GM23338 (cell line): Measurements from ENCODE around the gene RAD51B. TPM values are rescaled to one million over a fixed set of nuclear protein-coding genes. Genes with fewer than 3 reads are reported as not detected.

Experiments used
- ATAC-seq: fragments of 200-7000 bp; cut with Tn5 transposase; 3 replicates; pipeline ENCODE4 v1.9.1; 2020
- DNase-seq: peaks from one replicate; pipeline ENCODE4 v3.0.0-alpha.2; 2015; ENCODE audit warnings: low spot score
- H2AFZ ChIP-seq: fragments of 200-600 bp; sonication (generic); 2 replicates; pipeline ENCODE4 v1.8.0; 2016; ENCODE audit warnings: antibody characterized with exemption, mild to moderate bottlenecking, moderate library complexity
- H3F3A ChIP-seq: fragments of 200-600 bp; sonication (generic); replicated peaks from 2 replicates; pipeline ENCODE4 v1.8.0; 2017; ENCODE audit warnings: antibody characterized with exemption, mixed run types, low read depth
- H3K27ac ChIP-seq: fragments of 200-600 bp; sonication (generic); 2 replicates; pipeline ENCODE4 v1.6.1; 2016; ENCODE audit warnings: low read depth
- H3K27me3 ChIP-seq: fragments of 200-600 bp; sonication (generic); 2 replicates; pipeline ENCODE4 v1.8.0; 2016; ENCODE audit warnings: mild to moderate bottlenecking, mixed run types, moderate library complexity; ENCODE audit not compliant: insufficient read depth
- H3K36me3 ChIP-seq: fragments of 200-600 bp; sonication (generic); 2 replicates; pipeline ENCODE4 v1.8.0; 2016; ENCODE audit warnings: mild to moderate bottlenecking; ENCODE audit not compliant: insufficient read depth
- H3K4me1 ChIP-seq: fragments of 200-600 bp; sonication (generic); 2 replicates; pipeline ENCODE4 v1.8.0; 2016; ENCODE audit warnings: mild to moderate bottlenecking, moderate library complexity; ENCODE audit not compliant: insufficient read depth
- H3K4me2 ChIP-seq: fragments of 200-600 bp; sonication (generic); 2 replicates; pipeline ENCODE4 v1.7.1; 2017; ENCODE audit warnings: mixed run types
- H3K4me3 ChIP-seq: fragments of 200-600 bp; sonication (generic); 2 replicates; pipeline ENCODE4 v1.6.1; 2016; ENCODE audit warnings: mixed run types
- H3K79me2 ChIP-seq: fragments of 200-600 bp; sonication (generic); replicated peaks from 2 replicates; pipeline ENCODE4 v1.8.0; 2017; ENCODE audit warnings: mild to moderate bottlenecking; ENCODE audit not compliant: insufficient read depth
- H3K9me2 ChIP-seq: fragments of 200-600 bp; sonication (generic); 2 replicates; pipeline ENCODE4 v1.8.0; 2017; ENCODE audit not compliant: insufficient read depth
- H4K20me1 ChIP-seq: fragments of 200-600 bp; sonication (generic); replicated peaks from 2 replicates; pipeline ENCODE4 v1.8.0; 2017; ENCODE audit warnings: mild to moderate bottlenecking; ENCODE audit not compliant: insufficient read depth
- H3K27ac Mint-ChIP-seq: 2 replicates; pipeline ENCODE4 v1.8.0; 2020; ENCODE audit warnings: inconsistent platforms, mild to moderate bottlenecking, moderate library complexity, mixed read lengths
- H3K27me3 Mint-ChIP-seq: 3 replicates; pipeline ENCODE4 v1.8.0; 2022; ENCODE audit warnings: low read depth, mild to moderate bottlenecking, moderate library complexity, mixed read lengths, inconsistent platforms; ENCODE audit not compliant: insufficient read depth, poor library complexity
- H3K36me3 Mint-ChIP-seq: 3 replicates; pipeline ENCODE4 v1.8.0; 2021; ENCODE audit warnings: low read depth, mild to moderate bottlenecking, inconsistent platforms, moderate library complexity, mixed read lengths
- H3K4me1 Mint-ChIP-seq: 3 replicates; pipeline ENCODE4 v1.8.0; 2020; ENCODE audit warnings: mild to moderate bottlenecking, inconsistent platforms, mixed read lengths
- H3K4me3 Mint-ChIP-seq: 3 replicates; pipeline ENCODE4 v1.8.0; 2021; ENCODE audit warnings: moderate library complexity, mild to moderate bottlenecking, inconsistent platforms, mixed read lengths
- H3K9me3 Mint-ChIP-seq: 3 replicates; pipeline ENCODE4 v1.8.0; 2020; ENCODE audit warnings: moderate library complexity, mild to moderate bottlenecking, inconsistent platforms, mixed read lengths
- EZH2 ChIP-seq: fragments of 200-600 bp; sonication (generic); IDR thresholded peaks from one replicate; pipeline ENCODE4 v1.8.0; 2017; ENCODE audit warnings: antibody characterized with exemption, mild to moderate bottlenecking, low read depth; ENCODE audit not compliant: unreplicated experiment
- NANOG ChIP-seq: IDR thresholded peaks from 2 replicates; pipeline ENCODE4 v1.6.1; 2016; ENCODE audit warnings: antibody characterized with exemption, borderline replicate concordance
- POLR2AphosphoS5 ChIP-seq: IDR thresholded peaks from 2 replicates; pipeline ENCODE4 v1.6.1; 2016; ENCODE audit warnings: antibody characterized with exemption, low read depth
- REST ChIP-seq: IDR thresholded peaks from one replicate; pipeline ENCODE4 v1.6.1; 2018; ENCODE audit warnings: antibody characterized with exemption; ENCODE audit not compliant: unreplicated experiment
- STAT1 ChIP-seq: IDR thresholded peaks from one replicate; pipeline ENCODE4 v1.6.1; 2016; ENCODE audit warnings: antibody characterized with exemption; ENCODE audit not compliant: unreplicated experiment
- ZNF462 ChIP-seq: fragments of 250-450 bp; sonication (Bioruptor Pico); IDR thresholded peaks from 2 replicates; pipeline ENCODE4 v1.5.0; 2020; ENCODE audit warnings: mild to moderate bottlenecking, moderate library complexity
- polyA plus RNA-seq: library from polyadenylated mRNA; unstranded; fragments of >200 nt; fragmentation: Nextera tagmentation; extraction: Ambion mirVana; gene quantifications from 2 replicates; pipeline ENCODE4 v1.2.1, GENCODE V29; 2016
- total RNA-seq: library from RNA; depleted of rRNA; stranded (reverse); fragments of >200 nt; shearing (Covaris generic); gene quantifications from 2 replicates; pipeline ENCODE4 v1.2.3, GENCODE V29; 2014

The RAD51B gene
- total and polyA plus RNA-seq, 2 experiments from 2014 or later = 15.7 to 29.1 TPM

GRCh38 chr14:68407825-68408224 lies 588.2 kb downstream of the RAD51B start (continued):
- TF ChIP-seq ZNF462 (CRISPR knock-in tag) (no peak), POLR2AphosphoS5 (no peak), STAT1 (no peak), EZH2 (no peak), NANOG (no peak), REST (no peak)

GRCh38 chr14:68408680-68409079 lies 589.1 kb downstream of the RAD51B start:
- Mint-ChIP-seq H3K27ac (no peak overlapping the region), H3K4me1 (peaks cover 12% of the 10 kb centered on the region)
- no peaks in the 10 kb centered on the region for H3K4me1 ChIP-seq
- TF ChIP-seq ZNF462 (CRISPR knock-in tag) = no peak

More at GRCh38 chr14:68408680-68409079, 589.1 kb downstream of the RAD51B start:
- no peak for DNase-seq
- Mint-ChIP-seq H3K36me3 (no peaks in the 10 kb centered on the region), H3K4me3 (no peak overlapping the region), H3K27me3 (peaks cover 2% of the 10 kb centered on the region), H3K9me3 (no peaks in the 10 kb centered on the region; the same call in 2 of the 3 replicates)
- Histone ChIP-seq H3F3A (no peaks in the 10 kb centered on the region), H3K4me3 (no peak overlapping the region), H2AFZ (no peak overlapping the region), H3K4me2 (no peak overlapping the region), H3K79me2 (no peaks in the 10 kb centered on the region), H4K20me1 (no peaks in the 10 kb centered on the region), H3K36me3 (no peaks in the 10 kb centered on the region), H3K27ac (no peak overlapping the region), H3K27me3 (no peaks in the 10 kb centered on the region), H3K9me2 (no peaks in the 10 kb centered on the region)
- peak; percentile 73 for ATAC-seq
